ENCODE measurements around the gene DENND1C. TPM values are rescaled to one million over a fixed set of nuclear protein-coding genes. Genes with fewer than 3 reads are reported as not detected.
A peak's percentile ranks its signal among the peaks of the same experiment; 100 is the strongest.

The DENND1C gene
- total and polyA plus RNA-seq, 9 of the 15 experiments (the other 6 are each of a cell fraction or from before 2014, with no cell fraction given) = 0.03 to 1.2 (median 0.32) TPM; not detected in 1

DNA sequence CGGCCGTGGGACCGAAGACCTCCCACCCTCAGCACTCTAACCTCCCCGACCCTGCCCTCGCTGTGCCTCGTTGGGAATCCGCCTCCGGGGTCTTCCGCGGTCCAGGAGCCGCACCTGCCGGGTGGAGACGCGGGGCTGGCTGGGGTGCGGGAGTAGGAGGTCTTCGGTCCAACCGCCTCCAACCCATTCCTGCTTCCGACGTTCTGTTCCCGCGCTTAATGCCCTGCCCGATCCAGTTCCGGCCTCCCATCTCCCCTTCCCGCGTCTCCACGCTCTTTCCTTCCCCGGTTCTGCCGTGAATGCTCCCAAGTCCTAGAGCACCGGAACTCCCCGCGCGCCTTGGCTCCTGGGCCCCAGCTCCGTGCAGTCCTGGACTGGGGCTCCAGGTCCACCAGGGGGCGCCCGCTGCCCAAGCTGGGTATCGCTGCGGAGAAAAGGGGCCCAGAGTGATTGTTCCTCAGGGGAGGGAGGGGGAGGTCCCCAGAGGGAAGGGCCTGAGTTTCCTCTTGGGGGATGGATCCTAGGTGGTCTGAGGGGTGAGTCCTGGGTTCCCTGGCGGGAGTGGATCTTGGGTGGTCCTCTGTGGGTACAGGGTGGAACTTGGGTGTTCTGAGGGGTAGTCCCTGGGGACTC lies 35.2 kb upstream of the DENND1C start (continued):
- TF ChIP-seq, protein P1, sequence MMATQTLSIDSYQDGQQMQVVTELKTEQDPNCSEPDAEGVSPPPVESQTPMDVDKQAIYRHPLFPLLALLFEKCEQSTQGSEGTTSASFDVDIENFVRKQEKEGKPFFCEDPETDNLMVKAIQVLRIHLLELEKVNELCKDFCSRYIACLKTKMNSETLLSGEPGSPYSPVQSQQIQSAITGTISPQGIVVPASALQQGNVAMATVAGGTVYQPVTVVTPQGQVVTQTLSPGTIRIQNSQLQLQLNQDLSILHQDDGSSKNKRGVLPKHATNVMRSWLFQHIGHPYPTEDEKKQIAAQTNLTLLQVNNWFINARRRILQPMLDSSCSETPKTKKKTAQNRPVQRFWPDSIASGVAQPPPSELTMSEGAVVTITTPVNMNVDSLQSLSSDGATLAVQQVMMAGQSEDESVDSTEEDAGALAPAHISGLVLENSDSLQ (IDR thresholded peaks at IDR 0.05) = no peak
- no peak for TF ChIP-seq CBX2 (IDR thresholded peaks at IDR 0.05; ENCODE audit: insufficient read depth, low read length, poor library complexity, severe bottlenecking)
- TF ChIP-seq SMARCA5 (IDR thresholded peaks at IDR 0.05) = no peak
- no peak for TF ChIP-seq PCBP2 (IDR thresholded peaks at IDR 0.05; ENCODE audit: low read depth, low read length, poor library complexity, severe bottlenecking)
- TF ChIP-seq TAL1 (IDR thresholded peaks at IDR 0.05) = no peak
- no peak for TF ChIP-seq PREB (CRISPR knock-in tag; IDR thresholded peaks at IDR 0.05)
- peak; percentile 16; the same call in 1 of the 2 replicates for TF ChIP-seq ZNF24 (IDR thresholded peaks at IDR 0.05)
- TF ChIP-seq, protein P2, sequence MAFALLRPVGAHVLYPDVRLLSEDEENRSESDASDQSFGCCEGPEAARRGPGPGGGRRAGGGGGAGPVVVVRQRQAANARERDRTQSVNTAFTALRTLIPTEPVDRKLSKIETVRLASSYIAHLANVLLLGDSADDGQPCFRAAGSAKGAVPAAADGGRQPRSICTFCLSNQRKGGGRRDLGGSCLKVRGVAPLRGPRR (CRISPR knock-in tag; IDR thresholded peaks at IDR 0.05) = no peak
- peak; percentile 71; the same call in 1 of the 2 replicates for TF ChIP-seq ARID4B (CRISPR knock-in tag; IDR thresholded peaks at IDR 0.05)
- TF ChIP-seq, protein P3, sequence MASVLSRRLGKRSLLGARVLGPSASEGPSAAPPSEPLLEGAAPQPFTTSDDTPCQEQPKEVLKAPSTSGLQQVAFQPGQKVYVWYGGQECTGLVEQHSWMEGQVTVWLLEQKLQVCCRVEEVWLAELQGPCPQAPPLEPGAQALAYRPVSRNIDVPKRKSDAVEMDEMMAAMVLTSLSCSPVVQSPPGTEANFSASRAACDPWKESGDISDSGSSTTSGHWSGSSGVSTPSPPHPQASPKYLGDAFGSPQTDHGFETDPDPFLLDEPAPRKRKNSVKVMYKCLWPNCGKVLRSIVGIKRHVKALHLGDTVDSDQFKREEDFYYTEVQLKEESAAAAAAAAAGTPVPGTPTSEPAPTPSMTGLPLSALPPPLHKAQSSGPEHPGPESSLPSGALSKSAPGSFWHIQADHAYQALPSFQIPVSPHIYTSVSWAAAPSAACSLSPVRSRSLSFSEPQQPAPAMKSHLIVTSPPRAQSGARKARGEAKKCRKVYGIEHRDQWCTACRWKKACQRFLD (CRISPR knock-in tag; IDR thresholded peaks at IDR 0.05) = 0 out of 2 replicates have a peak, but pooled peaks have one; percentile 32
- no peak for TF ChIP-seq POLR3A (IDR thresholded peaks at IDR 0.05; ENCODE audit: borderline replicate concordance, extremely low read depth, insufficient read depth, insufficient read length)
- TF ChIP-seq ZNF507 (tag; conservative IDR thresholded peaks at IDR 0.05) = no peak
- no peak for TF ChIP-seq ELK3 (CRISPR knock-in tag; IDR thresholded peaks at IDR 0.05)
- TF ChIP-seq THRAP3 (IDR thresholded peaks at IDR 0.05; ENCODE audit: borderline replicate concordance) = no peak
- no peak for TF ChIP-seq ATF1 (CRISPR knock-in tag; IDR thresholded peaks at IDR 0.05)
- no peak; the same call in none of the 2 replicates for TF ChIP-seq ATF1 (tag; IDR thresholded peaks at IDR 0.05)

Measured in K562 (cell line).